NCI-H146 treated with DMSO at 0.1 percent for 48 hours (cell line): Measurements from ENCODE around the gene CHKA.

Source experiments
- DNase-seq: peaks from one replicate; lab custom pipeline; 2025; ENCODE audit not compliant: unreplicated experiment; lab: John Stamatoyannopoulos, UW

CHKA gene

GRCh38 chr11:68048681-68049508, 72.3 kb downstream of the CHKA start:
- no peak for DNase-seq

- DNase-seq, result no peak
Observed at GRCh38 chr11:68047437-68048290, 73.5 kb downstream of the CHKA start.

- DNase-seq, result no peak
Observed at GRCh38 chr11:68044898-68045351, 76.3 kb downstream of the CHKA start.

DNA sequence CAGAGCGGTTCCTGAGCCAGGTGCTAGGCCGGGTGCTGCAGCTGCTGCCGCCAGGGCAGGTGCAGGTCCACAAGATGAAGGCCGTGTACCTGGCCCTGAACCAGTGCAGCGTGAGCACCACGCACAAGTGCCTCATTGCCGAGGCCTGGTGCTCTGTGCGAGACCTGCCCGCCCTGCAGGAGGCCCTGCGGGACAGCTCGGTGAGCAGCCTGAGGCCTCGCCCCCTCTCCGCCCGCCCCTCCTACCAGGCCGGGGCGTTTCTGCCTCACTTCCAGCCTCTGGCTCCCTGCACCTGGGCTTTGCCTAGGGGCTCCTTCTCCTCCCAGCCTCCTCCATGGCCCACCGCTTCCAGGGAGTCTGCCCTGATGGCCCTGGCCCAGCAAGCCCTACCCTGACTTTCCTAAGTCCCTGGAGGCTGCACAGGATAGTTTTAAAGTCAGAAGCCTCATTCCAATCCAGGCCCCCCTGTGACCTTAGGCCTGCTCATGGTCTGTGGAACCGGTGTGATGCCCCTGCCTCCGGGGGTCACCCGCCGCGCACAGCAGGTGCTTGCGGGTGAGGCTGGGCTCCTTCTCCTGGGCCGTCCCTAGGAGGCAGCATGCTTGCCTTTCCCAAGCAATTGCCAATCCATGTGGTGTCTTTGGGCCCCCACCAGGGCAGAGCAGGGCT, 76.9 kb downstream of the CHKA start:
- no peak for DNase-seq

DNA sequence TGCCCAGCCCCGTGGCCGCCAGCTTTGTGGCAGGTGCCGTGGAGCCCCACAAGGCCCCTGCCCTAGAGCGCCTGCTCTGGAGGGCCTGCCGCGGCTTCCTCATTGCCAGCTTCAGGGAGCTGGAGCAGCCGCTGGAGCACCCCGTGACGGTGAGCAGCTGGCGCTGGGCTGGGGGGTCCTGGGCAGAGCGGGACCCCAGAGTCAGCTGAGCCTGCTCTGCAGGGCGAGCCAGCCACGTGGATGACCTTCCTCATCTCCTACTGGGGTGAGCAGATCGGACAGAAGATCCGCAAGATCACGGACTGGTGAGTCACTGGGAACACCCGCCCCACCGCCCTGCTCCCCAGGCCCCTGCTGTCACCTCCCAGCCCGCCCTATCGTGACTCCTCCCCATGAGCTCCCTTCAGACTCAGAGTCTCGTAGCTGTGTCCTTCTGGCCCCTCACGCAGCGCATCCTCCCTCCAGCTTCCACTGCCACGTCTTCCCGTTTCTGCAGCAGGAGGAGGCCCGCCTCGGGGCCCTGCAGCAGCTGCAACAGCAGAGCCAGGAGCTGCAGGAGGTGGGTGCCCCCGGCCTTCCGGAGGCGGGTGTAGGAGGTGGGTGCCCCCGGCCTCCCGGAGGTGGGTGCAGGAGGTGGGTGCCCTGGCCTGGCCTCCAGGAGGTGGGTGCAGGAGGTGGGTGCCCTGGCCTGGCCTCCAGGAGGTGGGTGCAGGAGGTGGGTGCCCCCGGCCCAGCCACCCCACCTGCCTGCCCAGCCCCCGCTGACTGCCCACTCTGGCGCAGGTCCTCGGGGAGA, 77.6 kb downstream of the CHKA start:
- DNase-seq, result no peak

DNA sequence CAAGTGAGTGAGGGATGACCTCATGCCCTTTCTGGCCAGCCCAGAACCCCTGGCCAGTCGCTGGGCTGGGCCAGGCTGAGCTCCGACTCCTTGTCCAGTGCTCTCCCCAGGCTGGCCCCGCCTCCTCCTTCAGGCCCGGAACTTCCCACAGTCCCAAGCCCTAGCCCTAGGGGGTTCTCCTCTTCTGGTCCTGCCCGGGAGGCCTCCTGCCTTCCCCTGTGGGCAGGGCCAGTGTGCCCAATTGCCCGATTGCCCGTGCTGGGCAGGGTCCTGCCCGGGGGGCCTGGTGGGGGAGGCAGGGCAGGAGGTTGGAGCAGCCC, 78.2 kb downstream of the CHKA start:
- DNase-seq, result no peak

GRCh38 chr11:68042219-68043028, 78.8 kb downstream of the CHKA start:
- no peak for DNase-seq

DNA sequence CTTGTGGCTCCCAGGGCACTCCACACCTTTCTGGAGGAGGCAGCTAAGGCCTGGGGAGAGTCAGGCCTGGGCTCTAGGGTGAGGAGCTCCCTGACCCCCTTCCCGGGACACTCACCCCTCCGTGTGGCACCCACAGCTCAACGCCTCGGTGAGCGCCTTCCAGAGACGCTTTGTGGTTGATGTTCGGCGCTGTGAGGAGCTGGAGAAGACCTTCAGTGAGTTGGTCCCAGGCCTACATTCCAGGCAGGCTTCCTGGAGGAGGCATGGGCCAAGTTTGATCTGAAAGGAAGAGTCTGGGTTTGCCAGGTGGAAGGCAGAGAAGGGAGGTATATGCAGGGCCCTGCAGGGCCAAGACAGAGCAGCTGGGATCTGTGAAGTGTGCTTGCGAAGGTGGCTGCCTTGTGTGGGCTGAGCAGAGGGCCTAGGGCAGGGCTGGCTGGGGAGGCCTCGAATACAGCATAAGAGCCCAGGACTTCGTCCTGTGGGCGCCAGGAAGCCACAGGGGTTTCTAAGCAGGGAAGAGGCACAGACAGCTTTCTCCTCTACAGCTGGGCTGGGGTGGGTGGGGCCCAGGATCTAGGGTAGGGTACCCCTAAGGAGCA, 79.5 kb downstream of the CHKA start:
- no peak for DNase-seq

DNA sequence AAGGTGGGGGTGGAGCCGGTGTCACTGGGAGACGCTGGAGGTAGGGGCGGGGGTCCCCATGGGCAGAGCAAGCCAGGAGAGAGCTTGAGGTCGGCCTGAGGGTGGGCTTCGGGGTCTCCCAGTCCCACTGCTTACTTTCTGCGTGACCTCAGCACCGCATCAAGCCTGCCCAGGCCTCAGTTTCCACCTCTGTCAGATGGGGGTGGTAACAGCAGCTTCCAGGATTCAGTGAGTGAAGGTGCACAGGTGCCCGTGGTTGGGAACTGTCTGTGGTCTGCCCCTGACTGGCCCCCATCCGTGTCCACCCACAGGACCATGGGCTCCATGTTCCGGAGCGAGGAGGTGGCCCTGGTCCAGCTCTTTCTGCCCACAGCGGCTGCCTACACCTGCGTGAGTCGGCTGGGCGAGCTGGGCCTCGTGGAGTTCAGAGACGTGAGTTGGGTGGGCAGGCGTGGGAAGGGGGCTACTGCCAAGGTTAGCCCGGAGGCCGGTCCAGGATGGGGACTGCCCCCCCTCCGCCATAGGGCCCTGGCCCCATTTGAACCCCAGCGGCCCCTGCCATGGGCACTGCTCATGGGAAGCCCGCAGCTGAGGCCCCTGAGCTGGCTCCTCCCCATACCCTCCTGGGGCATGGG, 80.1 kb downstream of the CHKA start:
- DNase-seq, result no peak

DNA sequence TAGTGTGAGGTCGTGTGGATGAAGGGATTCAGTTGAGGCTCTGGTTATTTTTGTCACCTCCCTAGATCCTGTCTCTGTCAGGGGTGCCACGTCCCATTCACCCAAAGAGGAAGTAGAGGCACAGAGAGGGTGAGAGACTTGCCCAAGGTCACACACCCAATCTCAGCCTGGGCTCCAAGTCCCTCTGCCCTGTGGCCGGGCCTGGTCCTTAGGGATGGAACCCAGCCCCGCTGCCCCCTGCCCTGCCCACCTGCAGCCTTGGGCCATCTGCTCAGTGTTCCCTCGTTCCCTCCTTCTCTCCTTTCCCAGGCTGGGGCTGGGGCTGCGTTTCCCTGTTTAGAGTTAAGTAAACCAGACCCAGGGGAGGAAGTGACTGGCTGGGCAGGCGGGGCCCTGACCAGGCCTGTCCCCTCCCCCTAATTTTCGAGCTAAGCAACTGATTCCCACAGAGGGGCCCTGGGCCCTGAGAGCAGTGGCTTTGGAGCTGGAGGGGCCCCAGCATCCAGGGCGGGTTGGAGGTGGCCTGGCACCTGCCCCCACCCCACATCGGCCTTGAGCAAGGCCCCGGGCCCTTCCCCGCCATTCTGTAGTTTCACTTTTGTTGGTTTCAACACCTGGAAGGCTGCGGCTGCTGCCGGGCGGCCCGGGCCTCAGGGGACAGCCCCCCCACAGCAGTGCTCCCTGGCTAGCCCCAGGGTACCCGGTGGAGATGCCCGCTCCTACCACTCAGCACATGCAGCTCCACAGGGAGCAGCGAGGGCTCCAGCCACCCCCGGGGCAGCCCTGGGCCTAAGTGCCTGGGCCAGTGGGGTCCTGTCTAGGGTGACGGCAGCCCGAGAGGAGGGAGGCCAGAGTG, 80.9 kb downstream of the CHKA start:
- DNase-seq, result no peak

- DNase-seq, result no peak
Observed at GRCh38 chr11:68039526-68040086, 81.6 kb downstream of the CHKA start.

DNA sequence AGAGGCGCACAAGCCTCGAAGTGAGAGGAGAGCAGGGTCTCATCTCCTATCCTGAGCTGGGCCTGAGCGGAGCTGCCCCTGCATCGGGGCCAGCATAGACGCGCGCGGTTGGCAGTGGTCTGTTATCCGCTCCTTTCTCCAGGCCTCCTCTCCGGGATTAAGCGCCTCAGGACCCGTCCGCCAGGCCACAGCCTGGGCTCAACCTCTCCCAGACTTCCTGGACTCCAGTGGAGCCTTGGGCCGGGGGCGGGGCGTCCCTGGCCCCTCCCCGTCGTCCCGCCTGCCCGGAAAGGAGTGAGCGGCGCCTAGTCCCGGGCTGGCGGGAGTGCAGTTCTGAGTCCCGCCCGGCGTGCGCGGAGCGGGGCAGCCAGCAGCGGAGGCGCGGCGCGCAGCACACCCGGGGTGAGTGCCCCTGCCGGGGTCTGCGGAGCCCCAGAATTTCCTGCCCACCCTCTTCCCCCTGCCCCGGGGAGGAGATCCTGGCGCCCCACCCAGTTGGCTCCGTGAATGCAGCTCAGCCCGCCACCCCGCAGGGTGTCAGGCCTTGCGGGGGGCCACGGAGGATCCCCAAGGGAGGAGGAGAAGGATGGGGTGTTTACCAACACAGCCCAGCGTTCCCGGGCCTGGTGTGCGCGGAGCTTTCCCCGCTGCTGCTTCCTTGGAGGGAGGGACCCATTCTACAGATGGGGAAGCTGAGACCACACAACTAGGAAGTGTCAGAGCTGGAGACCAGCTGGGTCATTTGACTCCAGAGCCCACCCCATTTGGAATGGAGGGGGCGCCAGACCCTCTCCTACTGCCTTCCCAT, 82.3 kb downstream of the CHKA start, which contains the start of gene TCIRG1:
TSS of gene TCIRG1 (plus strand) at position 308 of the 808 bp plus-strand sequence. CDS start 2,247 bp downstream, outside the sequence.
- DNase-seq, result no peak

DNA sequence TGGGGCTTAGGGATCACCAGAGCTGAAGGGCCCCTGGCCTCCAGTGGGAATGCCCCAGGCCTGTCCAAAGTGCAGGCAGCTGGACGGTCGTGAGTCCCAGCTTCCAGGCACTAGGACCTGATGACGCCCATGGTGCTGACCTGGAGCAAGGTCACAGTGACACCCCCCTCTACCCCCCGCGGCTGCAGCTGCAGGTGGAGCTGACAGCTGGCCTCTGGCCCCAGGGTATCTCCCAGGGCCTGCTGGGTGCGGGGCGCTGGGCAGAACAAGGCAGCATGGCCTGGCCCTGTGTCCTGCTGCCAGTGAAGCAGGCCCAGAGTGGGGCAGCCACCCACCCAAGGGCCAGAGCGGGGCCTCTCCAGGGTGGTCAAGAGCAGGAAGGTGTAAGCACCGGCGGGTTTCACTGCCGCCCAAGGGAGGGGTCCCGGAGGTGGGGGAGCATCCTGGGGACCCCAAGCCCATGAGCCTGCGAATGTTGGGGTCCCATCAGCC, 82.9 kb downstream of the CHKA start:
- DNase-seq, result peak; percentile 36

- DNase-seq, result no peak
Observed at GRCh38 chr11:68037411-68038225, 83.6 kb downstream of the CHKA start.

GRCh38 chr11:68036717-68037239, 84.4 kb downstream of the CHKA start:
- no peak for DNase-seq
